Frontal cortex (tissue), 4 donors: ENCODE results near the gene FLYWCH1. TPM values are rescaled to one million over a fixed set of nuclear protein-coding genes. Genes with fewer than 3 reads are reported as not detected.
A peak's percentile ranks its signal among the peaks of the same experiment; 100 is the strongest.
"Not testable (repeated sequence)": the region's sequence is repeated elsewhere in the genome, so short reads cannot be mapped to it uniquely, and the experiment has no call there.

Experiments
- DNase-seq, 2 donors: peaks; one replicate each; pipeline ENCODE4 v3.0.0; 2012; ENCODE audit warnings: low spot score in 2 of 2
- FAIRE-seq: peaks from 2 replicates; lab custom pipeline; 2012; peaks lifted over from hg19 to GRCh38; lab: Jason Lieb, UNC
- total RNA-seq: library from RNA; depleted of rRNA; stranded (reverse); fragments of >200 nt; gene quantifications from one replicate; pipeline ENCODE4 v1.2.3, GENCODE V29; 2014
- donor health status: control.
- donor health status: control.
- donor health status: control.

FLYWCH1 gene
- total RNA-seq, 1 donor from 2014 or later, result 22.8 TPM

DNA sequence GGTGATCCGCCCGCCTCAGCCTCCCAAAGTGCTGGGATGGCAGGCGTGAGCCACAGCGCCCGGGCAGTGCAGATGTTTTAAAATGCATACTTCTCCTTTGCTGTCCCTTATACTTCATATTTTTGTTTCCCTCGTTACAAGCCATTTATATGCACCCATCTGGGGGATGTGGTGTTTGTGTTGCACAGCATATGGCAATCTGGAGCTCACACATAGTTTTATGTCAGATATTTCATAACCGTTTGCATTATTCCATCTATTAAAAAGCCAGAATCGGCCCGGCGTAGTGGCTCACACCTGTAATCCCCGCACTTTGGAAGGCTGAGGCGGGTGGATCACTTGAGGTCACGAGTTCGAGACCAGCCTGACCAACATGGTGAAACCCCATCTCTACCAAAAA lies 11.8 kb downstream of the FLYWCH1 start:
- FAIRE-seq (no peak), DNase-seq (no peak)

DNA sequence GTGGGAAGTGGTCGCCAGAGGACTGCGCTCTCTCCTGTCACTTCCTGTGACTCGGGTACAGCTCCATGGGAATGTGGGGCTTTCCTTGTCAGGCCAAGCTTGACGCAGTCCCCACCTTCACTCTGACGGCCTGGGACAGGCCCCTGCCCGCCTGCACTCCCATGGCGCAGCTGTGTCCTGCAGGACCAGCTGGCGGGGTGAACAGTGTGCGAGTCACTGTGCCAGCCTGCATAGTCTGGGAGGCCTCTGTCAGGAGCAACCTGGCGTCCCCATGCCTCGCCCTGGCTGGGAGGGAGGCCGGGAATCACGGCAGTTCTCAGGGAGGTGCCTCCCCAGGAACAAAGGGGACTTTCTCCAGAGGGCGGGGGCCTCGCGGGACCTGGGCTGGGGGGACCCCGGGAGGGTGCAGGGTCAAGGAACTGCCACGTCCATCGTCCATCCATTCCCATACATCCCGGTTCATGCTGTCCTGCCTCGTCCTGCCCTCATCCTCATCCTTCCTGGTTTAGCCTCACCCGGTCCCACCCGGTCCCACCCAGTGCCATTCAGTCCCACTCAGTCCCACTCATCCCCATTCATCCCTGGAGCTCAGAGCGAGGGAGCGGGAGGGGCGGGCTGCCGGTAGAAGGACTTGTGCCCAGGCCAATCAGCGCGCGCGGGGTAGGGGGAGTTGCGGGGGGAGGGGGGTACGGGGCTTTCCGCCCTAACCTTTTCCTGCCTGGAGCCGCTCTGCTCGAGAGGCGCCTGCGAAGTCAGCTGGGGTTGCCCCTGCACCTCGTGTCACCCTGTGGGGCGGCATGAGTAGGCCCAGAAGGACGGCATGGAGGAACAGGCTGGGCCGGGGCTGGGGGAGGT lies 13.4 kb downstream of the FLYWCH1 start:
- no peak for DNase-seq
- FAIRE-seq, result no peak

DNA sequence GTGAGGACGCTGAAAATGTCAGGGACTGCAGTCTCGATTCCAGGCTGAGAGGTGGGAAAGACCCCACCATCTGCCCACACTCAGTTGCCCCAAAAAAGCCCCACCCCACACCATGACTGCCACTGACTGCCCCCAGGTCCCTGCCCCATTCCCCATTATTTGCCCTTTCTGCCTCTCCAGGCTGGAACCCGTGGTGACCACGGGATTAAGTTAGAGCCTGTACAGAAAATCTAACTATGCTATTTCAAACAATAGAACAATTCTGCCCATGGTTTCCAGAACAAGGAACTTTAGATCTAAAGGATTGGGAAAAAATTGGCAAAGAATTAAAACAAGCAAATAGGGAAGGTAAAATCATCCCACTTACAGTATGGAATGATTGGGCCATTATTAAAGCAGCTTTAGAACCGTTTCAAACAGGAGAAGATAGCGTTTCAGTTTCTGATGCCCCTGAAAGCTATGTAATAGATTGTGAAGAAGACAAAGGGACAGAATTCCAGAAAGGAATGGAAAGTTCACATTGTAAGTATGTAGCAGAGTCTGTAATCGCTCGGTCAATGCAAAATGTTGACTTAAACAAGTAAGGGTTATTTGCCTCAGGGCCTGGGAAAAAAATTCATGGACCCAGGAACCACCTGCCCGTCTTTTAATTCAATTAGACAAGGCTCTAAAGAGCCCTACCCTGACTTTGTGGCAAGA lies 14.4 kb downstream of the FLYWCH1 start:
- no peak for FAIRE-seq
- no peak for DNase-seq

DNA sequence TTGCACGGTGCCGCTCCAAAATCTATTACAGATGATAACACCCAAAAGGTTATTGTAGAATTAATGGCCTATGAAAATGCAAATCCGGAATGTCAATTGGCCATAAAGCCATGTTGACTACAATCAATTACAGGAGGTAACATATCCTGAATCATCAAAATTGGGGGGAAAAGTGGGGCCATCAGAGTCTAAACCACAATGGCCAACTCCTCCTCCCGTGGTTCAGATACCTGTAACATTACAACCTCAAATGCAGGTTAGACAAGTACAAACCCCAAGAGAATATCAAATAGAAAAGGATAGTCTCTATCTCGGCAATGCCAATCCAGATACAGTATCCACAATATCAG lies 14.9 kb downstream of the FLYWCH1 start:
- DNase-seq (no peak), FAIRE-seq (no peak)

DNA sequence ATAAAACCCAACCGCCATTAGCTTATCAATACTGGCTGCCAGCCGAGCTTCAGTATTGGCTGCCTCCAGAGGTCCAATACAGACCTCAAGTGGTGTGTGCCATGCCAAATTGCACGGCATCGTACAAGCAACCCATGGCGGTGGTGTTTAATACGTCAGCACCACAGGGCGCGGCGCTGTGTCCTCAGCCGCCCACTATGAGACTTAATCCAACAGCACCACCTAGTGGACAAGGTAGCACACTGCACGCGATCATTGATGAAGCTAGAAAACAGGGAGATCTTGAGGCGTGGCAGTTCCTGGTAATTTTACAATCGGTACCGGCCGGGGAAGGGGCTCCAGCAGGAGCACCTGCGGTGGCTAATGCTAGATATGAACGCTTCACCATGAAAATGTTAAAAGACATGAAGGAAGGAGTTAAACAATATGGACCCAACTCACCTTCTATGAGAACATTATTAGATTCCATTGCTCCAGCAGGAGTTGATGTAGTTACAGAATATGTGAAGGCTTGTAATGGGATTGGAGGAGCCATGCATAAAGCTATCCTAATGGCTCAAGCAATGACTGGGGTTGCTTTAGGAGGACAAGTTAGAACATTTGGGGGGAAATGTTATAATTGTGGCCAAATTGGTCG lies 15.4 kb downstream of the FLYWCH1 start:
- DNase-seq (peak; percentile 72 to 80), FAIRE-seq (no peak)

DNA sequence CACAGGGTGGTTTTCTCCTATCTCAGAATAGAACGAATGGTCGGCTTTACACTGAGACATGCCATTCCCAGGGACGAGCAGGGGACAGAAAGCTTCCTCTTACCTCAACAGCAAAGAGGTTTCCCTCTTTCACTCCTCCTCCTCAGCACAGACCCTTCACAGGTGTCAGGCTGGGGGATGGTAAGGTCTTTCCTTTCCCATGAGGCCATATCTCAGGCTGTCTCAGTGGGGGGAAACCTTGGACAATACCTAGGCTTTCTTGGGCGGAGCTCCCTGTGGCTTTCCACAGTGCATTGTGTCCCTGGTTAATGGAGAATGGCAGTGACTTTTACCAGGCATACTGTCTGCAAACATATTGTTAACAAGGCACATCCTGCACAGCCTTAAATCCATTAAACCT lies 16.4 kb downstream of the FLYWCH1 start:
- DNase-seq, FAIRE-seq: not testable (repeated sequence)

DNA sequence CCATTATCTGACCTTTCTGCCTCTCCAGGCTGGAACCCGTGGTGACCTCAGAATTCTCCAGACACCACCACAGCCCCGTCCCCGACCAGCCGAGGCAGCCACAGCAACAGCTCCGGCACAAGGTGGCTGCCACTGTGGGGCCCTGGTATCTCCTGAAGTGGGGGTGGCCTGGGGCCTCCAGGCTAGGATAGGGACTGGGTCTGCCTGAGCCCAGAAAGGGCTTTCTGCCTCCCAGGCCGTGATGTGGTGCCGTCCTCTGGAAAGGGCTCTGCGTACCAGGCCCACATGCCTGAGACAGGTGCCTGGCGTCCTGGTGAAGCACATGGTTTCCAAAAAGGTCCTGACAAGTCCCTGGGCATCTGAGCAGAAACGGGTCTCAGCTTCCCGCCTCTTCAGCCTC lies 17.1 kb downstream of the FLYWCH1 start:
- DNase-seq, result no peak
- no peak for FAIRE-seq

DNA sequence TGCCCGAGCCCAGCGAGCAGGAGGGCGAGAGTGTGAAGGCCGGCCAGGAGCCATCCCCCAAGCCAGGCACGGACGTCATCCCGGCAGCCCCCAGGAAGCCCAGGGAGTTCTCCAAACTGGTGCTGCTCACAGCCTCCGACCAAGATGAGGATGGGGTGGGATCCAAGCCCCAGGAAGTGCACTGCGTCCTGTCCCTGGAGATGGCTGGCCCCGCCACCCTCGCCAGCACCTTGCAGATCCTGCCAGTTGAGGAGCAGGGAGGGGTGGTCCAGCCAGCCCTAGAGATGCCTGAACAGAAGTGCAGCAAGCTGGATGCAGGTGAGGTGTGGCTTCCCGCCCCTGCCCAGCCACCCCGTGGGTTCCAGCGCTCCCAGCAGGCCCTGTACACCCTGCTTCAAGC lies 18.0 kb downstream of the FLYWCH1 start:
- no peak for FAIRE-seq

DNA sequence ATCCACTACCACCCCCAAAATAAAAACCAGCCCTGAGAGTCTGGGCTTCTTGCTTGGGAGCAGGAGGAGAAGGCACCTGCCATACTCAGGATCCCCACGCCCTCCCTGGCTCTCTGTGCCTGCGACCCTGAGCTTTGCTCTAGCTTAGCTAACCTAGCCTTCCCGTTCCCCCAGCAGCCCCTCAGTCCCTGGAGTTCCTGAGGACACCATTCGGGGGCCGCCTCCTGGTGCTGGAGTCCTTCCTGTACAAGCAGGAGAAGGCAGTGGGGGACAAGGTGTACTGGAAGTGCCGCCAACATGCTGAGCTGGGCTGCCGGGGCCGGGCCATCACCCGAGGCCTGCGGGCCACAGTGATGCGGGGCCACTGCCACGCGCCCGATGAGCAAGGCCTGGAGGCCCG lies 18.5 kb downstream of the FLYWCH1 start:
- FAIRE-seq, result no peak
- no peak for DNase-seq

More for the DNA sequence above, 18.0 kb downstream of the FLYWCH1 start:
- DNase-seq, result no peak

DNA sequence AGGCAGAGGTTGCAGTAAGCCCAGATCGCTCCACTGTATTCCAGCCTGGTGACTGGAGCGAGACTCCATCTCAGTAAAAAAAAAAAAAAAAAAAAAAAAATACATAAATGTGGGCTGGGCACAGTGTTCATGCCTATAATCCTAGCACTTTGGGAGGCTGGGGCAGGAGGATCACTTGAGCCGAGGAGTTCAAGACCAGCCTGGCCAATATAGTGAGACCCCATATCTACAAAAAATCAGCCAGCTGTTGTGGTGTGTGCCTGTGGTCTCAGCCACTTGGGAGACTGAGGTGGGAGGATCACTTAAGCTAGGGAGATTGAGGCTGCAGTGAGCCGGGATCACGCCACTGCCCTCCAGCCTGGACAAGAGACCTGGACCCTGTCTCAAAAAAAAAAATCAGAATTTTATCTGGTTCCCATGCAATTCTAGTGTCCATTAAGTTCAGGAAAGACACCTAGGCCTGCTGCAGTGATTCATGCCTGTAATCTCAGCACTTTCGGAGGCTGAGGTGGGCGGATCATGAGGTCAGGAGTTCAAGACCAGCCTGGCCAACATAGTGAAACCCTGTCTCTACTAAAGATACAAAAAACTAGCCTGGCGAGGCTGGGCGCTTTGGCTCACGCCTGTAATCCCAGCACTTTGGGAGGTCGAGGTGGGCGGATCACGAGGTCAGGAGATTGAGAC lies 19.6 kb downstream of the FLYWCH1 start:
- FAIRE-seq, DNase-seq: not testable (repeated sequence)

DNA sequence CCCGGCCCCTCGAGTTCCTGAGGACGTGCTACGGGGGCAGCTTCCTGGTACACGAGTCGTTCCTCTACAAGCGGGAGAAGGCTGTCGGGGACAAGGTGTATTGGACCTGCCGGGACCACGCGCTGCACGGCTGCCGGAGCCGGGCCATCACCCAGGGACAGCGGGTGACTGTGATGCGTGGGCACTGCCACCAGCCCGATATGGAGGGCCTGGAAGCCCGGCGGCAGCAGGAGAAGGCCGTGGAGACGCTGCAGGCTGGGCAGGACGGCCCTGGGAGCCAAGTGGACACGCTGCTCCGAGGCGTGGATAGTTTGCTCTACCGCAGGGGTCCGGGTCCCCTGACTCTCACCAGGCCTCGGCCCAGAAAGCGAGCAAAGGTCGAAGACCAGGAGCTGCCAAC lies 21.4 kb downstream of the FLYWCH1 start:
- DNase-seq (no peak), FAIRE-seq (no peak)

DNA sequence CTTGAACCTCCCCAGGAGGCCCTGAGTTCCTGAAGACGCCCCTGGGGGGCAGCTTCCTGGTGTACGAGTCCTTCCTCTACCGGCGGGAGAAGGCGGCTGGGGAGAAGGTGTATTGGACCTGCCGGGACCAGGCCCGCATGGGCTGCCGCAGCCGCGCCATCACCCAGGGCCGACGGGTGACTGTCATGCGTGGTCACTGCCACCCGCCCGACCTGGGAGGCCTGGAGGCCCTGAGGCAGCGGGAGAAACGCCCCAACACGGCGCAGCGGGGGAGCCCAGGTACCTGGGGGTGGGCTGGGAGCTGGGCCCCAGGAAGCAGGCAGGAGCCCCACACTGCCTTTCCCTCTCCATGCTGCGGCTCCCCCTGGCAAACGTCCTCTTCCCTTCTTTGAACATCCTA lies 22.0 kb downstream of the FLYWCH1 start:
- FAIRE-seq (no peak), DNase-seq (no peak)

DNA sequence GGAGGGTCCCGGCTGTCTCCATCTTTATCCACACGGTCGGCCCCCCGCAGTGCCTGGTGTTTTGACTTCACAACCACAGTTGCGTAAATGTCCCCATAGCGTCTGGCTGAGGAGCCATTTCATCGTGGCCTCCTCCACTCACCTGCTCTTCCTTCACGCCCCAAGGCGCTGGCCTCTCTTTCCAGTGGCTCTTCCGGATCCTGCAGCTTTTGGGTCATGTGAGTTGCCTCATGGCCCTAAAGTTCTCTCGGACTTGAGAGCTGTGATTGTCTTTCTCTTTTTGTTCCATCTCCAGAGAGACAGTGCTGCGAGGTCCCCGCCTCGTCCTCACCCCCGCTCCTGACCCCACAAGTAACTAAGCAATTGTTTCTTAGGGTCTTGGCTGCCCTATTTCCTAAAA lies 22.7 kb downstream of the FLYWCH1 start:
- DNase-seq, result no peak
- no peak for FAIRE-seq

DNA sequence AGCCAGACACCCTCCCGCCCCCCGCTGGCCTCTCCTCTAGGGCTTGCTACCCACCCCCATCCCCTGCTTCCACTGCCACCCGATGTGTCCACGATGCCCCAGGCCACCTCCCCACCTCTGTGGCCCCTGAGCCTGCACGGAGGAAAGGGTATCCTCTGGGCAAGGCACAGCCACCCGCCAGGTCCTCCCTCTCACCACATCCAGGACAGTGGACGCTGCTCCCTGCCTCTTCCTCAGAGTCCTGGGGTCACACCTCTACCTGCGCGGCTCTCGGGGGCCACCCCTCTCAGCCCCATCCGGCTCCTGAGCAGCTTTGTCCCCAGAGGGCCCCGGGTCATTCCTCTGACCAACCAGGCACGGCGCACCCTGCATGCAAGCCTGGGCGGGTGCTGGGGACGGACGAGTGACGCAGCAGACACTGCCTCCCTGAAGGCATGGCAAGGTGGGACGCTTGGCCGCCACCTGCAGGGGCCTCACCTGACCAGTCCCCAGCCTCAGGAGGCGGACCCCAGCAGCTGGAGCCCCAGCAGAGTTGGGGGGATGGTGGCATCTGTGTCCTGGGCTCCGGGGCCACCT lies 24.8 kb downstream of the FLYWCH1 start:
- DNase-seq, result no peak
- no peak for FAIRE-seq

DNA sequence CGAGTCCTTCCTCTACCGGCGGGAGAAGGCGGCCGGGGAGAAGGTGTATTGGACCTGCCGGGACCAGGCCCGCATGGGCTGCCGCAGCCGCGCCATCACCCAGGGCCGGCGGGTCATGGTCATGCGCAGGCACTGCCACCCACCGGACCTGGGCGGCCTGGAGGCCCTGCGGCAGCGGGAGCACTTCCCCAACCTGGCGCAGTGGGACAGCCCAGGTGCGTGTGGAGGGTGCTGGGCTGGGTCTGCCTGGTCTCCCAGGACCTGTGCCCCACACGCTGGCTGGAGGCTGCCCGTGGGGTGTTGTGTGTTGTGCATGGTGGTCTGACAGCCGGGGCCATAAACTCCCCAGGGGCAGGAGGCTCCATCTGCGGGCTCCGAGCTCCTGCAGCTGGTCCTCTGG lies 25.4 kb downstream of the FLYWCH1 start:
- no peak for FAIRE-seq
- no peak for DNase-seq

DNA sequence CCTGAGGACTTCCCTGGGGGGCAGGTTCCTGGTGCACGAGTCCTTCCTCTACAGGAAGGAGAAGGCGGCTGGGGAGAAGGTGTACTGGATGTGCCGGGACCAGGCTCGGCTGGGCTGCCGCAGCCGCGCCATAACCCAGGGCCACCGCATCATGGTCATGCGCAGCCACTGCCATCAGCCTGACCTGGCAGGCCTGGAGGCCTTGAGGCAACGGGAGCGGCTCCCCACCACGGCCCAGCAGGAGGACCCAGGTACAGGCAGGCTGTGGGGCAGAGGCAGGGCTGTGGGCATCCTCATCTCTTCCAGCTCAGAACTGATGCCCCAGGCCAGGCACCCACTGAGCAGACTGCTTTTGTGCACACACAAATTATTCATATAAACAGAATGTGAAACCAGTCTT lies 26.5 kb downstream of the FLYWCH1 start:
- FAIRE-seq (no peak), DNase-seq (no peak)

DNA sequence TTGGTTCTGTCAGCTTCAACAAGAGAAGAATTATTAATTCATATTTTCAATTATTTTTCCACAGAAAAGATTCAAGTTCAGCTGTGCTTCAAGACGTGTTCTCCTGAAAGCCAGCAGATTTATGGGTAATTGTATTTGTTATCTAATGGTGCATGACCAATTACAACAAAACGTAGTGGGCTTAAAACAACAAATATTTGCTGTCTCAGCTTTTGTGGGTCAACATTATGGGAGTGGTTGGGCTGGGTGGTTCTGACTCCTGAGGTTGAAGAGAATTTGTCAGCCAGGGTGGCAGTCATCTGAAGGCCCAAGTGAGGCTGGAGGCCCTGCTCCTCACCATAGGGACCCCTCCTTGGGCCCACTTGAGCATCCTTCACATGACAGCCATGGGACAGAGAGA lies 28.2 kb downstream of the FLYWCH1 start:
- FAIRE-seq, result no peak
- DNase-seq, result no peak

DNA sequence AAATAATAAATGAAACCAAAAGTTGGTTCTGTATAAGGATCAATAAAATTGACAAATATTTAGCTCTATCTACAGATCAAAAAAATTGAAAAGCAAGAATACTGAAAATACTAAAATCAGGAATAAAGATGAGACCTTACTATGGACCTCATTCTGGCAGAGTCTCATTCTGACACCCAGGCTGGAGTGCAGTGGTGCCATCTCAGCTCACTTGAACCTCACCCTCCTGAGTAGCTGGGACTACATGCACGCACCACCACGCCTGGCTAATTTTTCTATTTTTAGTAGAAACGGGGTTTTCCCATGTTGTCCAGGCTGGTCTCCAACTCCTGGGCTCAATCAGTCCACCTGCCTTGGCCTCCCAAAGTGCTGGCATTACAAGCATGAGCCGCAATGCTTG lies 30.3 kb downstream of the FLYWCH1 start:
- FAIRE-seq (no peak), DNase-seq (no peak)

DNA sequence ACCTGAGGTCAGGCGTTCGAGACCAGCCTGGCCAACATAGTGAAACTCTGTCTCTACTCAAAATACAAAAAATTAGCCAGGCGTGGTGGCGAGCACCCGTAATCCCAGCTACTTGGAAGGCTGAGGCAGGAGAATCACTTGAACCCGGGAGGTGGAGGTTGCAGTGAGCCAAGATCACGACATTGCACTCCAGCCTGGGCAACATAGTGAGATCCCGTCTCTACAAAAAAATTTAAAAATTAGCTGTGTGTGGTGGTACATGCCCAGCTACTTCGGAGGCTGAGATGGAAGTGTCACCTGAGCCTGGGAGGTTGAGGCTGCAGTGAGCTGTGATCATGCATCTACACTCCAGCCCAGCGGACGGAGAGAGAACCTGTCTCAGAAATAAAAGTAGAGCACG lies 32.0 kb downstream of the FLYWCH1 start:
- FAIRE-seq, DNase-seq: not testable (repeated sequence)

DNA sequence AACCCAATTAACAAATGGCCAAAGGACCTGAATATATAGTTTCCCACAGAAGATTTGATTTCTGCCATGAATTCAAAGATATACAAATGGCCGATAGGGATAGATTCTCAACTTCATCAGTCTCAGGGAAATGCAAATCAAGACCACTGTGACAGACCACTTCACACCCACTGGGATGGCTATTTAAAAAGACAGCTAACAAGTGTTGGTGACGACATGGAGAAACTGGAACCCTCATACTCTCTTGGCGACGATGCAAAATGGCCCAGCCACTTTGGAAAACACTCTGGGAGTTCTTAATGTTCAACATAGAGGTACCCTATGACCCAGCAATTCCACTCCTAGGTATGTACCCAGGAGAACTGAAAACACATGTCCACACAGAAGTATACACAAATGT lies 34.9 kb downstream of the FLYWCH1 start:
- FAIRE-seq, result no peak

More for the DNA sequence above, 34.9 kb downstream of the FLYWCH1 start:
- DNase-seq, result no peak
